Endothelial cell of umbilical vein (primary cell): Measurements from ENCODE around the gene NPPA.

ENCODE experiments used
- CTCF ChIP-seq, 2 donors: IDR thresholded peaks; 1 replicate in 1 of 2; 2 replicates in 1 of 2; pipeline ENCODE4 v1.5.1; 2011; ENCODE audit warnings: low read length in 2 of 2, mild to moderate bottlenecking in 2 of 2, moderate library complexity in 2 of 2, control low read depth in 1 of 2, inconsistent platforms in 1 of 2, low read depth in 1 of 2; ENCODE audit not compliant: insufficient read depth in 1 of 2; ENCODE audit errors: extremely low read depth in 1 of 2
- POLR2A ChIP-seq: IDR thresholded peaks from 2 replicates; pipeline ENCODE4 v1.6.1; 2012; ENCODE audit warnings: low read depth, mild to moderate bottlenecking, control low read depth, low read length

- TF ChIP-seq CTCF (IDR thresholded peaks at IDR 0.05; ENCODE audit: extremely low read depth in 1 of 2, insufficient read depth in 1 of 2, low read depth in 1 of 2, low read length in 2 of 2) (no peak), POLR2A (no peak)
Measured at GRCh38 chr1:11880911-11881748, 33.5 kb upstream of the NPPA start.
